K562 (cell line): ENCODE measurements around the gene FANCG.

Experiments
- ELF4 ChIP-seq: fragments of 450-650 bp; formaldehyde crosslinking; IDR thresholded peaks from 2 replicates; pipeline ENCODE4 v1.4.0; 2022; ENCODE audit warnings: missing genetic modification characterization
- NRF1 ChIP-seq, 2 experiments: fragments of 450-650 bp; IDR thresholded peaks in 1 of 2; conservative IDR thresholded peaks in 1 of 2; 2 replicates each; pipeline ENCODE4 v1.6.1; 2014; ENCODE audit warnings: mild to moderate bottlenecking in 2 of 2
- POLR2AphosphoS2 ChIP-seq: IDR thresholded peaks from 2 replicates; pipeline ENCODE4 v1.6.1; 2012; ENCODE audit warnings: low read length, improper control_type of control experiment
- TF ChIP-seq, protein P1 (sequence below), 2 experiments: fragments of 200-800 bp in 1 of 2; sonication (Bioruptor generic) in 1 of 2; sonication (generic) in 1 of 2; formaldehyde crosslinking in 1 of 2; IDR thresholded peaks in 1 of 2; conservative IDR thresholded peaks in 1 of 2; 2 replicates each; pipeline versions ENCODE4 v1.5.0 to v1.6.1; 2016 to 2020; ENCODE audit warnings: missing compliant biosample characterization in 1 of 2, missing genetic modification characterization in 1 of 2, missing genetic modification reagents in 1 of 2

- no peak for TF ChIP-seq ELF4 (CRISPR knock-in tag)
- TF ChIP-seq, protein P1, sequence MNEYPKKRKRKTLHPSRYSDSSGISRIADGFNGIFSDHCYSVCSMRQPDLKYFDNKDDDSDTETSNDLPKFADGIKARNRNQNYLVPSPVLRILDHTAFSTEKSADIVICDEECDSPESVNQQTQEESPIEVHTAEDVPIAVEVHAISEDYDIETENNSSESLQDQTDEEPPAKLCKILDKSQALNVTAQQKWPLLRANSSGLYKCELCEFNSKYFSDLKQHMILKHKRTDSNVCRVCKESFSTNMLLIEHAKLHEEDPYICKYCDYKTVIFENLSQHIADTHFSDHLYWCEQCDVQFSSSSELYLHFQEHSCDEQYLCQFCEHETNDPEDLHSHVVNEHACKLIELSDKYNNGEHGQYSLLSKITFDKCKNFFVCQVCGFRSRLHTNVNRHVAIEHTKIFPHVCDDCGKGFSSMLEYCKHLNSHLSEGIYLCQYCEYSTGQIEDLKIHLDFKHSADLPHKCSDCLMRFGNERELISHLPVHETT (CRISPR knock-in tag; conservative IDR thresholded peaks at IDR 0.05 in 1 of 2, IDR thresholded peaks at IDR 0.05 in 1 of 2) = no peak
- TF ChIP-seq NRF1 (conservative IDR thresholded peaks at IDR 0.05 in 1 of 2, IDR thresholded peaks at IDR 0.05 in 1 of 2) = no peak
- no peak for TF ChIP-seq POLR2AphosphoS2
These were observed 24.8 kb upstream of the FANCG start for GRCh38 chr9:35104586-35104985.
